Activated CD4-positive, CD25-positive, alpha-beta regulatory T cell treated with anti-CD3 and anti-CD28 coated beads, Interleukin-2, amount 50 U/mL, for 24 hours (primary cell): ENCODE results near the gene PEX11G.
"Not testable (repeated sequence)": the region's sequence is repeated elsewhere in the genome, so short reads cannot be mapped to it uniquely, and the experiment has no call there.

ENCODE experiments used
- ATAC-seq, 2 donors: fragments of 150-1000 bp; cut with Tn5 transposase; one replicate each; pipeline ENCODE4 v1.10.0; 2021; ENCODE audit warnings: mild to moderate bottlenecking in 1 of 2, moderate library complexity in 1 of 2

Gene PEX11G

DNA sequence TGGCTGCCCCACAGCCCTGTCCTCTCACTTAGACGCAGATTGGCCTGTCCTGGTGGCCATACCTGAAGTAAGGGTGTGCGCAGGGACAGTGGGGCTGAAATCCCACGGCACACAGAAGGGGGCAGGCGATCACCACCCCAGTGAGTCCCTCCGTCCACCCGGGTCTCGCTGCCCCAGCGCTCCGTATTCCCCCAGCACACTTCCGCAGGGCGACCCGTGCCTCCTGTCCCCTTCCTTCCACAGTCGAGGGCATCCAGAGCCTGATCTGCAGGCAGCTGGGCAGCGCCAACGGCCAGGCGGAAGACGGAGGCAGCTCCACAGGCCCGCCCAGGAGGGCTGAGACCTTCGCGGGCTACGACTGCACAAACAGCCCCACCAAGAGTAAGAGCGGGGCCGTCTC lies 25.3 kb downstream of the PEX11G start:
- no peak for ATAC-seq

DNA sequence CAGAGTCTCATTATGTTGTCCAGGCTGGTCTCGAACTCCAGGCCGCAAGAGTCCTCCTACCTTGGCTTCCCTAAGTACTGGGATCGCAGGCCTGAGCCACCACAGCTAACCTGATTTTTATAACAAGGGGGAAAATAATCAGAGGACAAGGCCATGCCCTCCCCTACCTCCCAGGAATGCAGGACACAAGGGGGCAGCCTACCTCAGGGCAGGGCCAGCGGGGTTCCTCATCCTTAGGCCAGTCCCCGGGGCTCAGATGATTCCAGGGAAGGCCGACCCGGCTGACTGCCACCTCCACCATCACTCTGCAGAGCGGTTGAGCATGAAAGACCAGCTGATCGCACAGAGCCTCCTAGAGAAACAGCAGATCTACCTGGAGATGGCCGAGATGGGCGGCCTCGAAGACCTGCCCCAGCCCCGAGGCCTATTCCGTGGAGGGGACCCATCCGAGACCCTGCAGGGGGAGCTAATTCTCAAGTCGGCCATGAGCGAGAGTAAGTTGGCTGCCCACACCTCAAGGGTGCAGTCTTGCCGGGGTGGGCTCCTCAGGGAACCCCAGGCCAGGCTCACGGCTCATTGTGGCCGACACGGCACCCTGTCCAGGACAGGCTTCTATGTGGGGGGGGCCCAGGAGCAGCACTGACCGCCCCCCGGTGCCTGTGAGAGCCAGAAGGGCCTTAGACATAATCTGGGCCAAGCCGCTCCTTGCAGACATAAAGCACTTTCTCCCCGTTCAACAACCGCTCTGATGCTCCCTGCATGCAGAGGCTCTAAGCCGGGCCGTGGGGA lies 26.8 kb downstream of the PEX11G start:
- ATAC-seq: no peak

DNA sequence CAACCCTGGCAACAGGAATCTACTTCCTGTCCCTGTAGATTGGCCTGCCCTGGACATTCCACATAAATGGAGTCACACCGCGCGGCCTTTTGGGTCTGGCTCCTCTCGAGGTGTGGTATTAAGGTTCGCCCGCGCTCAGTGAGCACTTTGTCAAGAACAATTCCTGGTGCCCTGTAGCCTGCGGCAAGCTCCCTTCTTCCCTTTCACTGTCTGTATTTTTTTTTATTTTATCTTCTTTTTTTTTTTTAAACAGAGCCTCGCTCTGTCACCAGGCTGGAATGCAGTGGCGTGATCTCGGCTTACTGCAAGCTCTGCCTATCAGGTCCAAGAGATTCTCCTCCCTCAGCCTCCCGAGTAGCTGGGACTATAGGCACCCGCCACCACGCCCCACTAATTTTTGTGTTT lies 28.3 kb downstream of the PEX11G start:
- ATAC-seq: no peak

DNA sequence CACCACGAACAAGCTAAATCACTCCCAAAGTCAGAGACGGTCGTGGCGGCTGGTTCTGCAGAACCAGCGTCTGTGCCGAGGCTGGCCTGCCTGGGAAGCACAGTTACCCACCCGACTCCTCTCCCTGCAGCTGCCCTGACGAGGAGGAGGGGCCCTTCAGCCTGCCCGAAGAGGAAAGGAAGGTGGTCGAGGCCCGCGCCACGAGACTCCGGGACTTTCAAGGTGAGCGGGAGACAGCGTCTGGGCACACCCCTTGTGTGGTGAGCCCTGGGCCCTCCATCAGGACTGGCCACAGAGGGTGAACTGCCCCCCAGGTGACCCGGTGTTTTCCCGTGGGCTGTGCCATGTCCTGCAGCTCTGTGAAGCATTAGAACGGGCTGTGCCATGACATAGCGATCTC lies 29.1 kb downstream of the PEX11G start:
- ATAC-seq: no peak

DNA sequence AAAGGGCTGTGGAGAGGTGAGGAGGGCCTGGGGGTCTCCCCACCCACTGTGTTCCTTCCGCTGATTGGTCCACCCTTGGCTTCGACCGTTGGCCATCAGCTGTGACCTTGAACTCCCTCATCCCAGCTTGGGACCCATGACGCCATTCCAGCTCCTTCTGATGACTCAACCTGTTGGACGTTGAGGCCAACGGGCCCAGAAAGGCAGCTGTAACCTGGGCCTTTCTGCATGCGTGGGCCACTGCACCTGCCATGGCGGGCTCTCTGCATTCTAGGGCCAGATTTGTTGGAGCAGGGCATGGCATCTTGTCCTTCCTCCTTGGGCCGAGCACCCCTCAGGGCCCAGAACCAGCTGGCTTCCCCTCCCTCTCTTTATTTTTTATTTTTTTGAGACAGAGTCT lies 30.2 kb downstream of the PEX11G start:
- ATAC-seq: no peak

DNA sequence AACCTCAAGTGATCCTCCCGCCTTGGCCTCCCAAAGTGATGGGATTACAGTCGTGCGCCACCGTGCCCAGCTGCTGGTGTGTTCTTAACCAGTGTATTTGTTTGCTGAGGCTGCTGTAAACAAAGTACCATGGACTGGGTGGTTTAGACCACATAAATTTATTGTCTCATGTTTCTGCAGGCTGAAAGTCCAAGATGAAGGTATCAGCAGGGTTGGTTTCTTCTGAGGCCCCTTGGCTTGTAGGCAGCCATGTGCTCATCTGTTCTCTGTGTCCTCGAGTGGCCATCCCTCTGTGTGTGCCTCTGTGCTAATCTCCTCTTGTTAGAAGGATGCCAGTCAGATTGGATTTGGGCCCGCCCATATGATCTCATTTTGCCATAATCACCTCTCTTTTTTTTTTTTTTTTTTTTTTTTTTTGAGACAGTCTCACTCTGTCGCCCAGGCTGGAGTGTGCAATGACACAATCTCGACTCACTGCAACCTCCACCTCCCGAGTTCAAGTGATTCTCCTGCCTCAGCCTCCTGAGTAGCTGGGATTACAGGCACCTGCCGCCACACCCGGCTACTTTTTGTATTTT lies 31.8 kb downstream of the PEX11G start:
- ATAC-seq: no peak

DNA sequence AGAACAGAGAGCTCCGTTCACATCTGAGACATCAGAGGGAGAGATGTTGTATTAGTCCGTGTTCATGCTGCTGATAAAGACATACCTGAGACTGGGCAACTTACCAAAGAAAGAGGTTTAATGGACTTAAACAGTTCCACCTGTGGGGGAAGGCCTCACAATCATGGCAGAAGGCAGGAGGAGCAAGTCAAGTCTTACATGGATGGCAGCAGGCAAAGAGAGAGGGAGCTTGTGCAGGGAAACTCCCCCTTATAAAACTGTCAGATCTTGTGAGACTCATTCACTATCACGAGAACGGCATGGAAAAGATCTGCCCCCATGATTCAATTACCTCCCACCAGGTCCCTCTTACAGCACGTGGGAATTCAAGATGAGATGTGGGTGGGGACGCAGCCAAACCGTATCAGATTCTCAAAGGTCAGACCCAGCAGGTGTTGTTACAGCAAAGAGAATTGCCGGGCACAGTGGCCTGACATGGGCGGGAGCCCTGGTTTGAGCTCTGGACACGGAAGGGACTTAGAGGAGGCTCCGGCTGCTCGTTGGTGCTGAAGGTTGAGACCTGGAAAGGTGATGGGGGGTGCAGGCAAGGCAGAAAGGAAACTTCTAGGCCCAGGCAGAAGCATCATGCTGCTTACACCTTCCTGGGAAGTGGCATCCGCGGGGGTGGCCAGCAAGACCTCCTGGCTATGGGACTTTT lies 33.1 kb downstream of the PEX11G start:
- ATAC-seq: no peak

DNA sequence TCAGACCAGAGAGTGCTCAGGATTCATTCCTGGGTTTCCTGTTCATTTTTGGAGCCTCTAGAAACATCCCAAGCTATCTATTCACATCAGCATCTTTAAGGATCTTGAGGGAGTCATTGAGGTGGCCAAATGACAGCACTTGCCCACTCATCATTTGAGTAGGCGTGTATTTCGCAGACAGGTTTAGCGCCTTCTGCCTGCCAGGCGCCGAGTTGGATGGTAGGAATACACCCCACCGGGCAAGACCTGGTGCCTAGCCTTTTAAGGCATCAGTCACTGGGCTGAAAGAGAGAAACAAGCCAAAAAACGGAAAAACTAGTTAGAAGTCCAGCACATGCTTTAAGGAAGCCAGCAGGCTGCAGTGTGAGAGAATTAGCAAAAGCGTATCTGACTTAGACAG lies 33.8 kb downstream of the PEX11G start:
- ATAC-seq: no peak

DNA sequence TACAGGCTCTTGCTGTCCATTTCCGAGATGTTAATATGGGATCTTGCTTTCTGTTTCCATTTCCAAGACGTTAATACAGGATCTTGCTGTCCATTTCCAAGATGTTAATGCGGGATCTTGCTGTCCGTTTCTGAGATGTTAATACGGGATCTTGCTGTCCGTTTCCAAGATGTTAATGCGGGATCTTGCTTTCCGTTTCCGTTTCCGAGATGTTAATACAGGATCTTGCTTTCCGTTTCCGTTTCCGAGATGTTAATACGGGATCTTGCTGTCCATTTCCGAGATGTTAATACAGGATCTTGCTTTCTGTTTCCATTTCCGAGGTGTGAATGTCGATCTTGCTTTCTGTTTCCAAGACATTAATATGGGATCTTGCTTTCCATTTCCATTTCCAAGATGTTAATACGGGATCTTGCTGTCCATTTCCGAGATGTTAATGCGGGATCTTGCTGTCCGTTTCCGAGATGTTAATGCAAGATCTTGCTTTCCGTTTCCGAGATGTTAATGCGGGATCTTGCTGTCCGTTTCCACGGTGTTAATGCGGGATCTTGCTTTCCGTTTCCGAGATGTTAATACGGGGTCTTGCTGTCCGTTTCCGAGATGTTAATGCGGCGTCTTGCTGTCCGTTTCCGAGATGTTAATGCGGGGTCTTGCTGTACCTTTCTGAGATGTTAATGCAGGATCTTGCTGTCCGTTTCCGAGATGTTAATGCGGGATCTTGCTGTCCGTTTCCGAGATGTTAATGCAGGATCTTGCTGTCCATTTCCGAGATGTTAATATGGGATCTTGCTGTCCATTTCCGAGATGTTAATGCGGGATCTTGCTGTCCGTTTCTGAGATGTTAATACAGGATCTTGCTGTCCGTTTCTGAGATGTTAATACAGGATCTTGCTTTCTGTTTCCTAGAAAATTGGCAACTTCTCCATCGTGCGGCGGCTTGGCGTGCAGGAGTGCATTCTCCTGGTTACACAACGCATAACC lies 38.3 kb downstream of the PEX11G start:
- ATAC-seq: no peak

DNA sequence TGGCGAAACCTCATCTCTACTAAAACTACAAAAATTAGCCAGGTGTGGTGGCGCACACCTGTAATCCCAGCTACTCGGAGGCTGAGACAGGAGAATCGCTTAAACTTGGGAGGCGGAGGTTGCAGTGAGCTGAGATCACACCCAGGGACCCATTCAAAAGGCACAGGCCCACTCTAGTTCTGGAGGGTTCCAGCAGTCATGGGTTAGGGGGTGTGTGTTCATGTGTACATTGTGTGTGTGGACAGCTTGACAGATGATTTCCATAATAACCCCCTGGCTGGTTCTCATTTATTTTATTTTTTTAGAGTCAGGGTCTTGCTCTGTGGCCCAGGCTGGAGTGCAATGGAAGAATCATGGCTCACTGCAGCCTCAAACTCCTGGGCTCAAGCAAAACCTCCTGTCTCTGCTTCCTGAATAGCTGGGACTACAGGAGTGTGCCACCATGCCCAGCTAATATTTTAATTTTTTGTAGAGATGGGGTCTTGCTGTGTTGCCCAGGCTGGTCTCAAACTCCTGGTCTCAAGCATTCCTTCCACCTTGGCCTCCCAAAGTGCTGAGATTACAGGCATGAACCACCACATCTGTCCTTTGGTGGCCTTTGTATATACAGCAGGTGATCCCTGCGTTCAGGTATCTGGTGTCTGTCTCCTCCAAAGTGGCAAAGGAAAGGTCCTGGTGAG lies 39.3 kb downstream of the PEX11G start:
- ATAC-seq: not testable (repeated sequence)

DNA sequence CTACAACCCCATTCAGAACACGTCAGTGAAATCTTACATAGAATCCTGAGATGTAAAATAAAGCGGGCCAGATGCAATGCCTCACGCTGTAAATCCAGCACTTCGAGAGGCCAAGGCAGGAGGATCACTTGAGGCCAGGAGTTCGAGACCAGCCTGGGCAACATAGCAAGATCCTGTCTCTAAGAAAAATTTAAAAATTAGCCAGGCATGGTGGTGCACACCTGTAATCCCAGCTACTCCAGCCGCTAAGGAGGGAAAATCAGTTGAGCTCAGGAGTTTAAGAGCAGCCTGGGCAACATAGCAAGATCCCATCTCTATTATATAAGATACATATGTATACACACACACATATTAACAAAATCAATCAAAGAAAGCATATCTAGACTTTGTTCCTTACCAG lies 41.2 kb downstream of the PEX11G start:
- no peak for ATAC-seq

DNA sequence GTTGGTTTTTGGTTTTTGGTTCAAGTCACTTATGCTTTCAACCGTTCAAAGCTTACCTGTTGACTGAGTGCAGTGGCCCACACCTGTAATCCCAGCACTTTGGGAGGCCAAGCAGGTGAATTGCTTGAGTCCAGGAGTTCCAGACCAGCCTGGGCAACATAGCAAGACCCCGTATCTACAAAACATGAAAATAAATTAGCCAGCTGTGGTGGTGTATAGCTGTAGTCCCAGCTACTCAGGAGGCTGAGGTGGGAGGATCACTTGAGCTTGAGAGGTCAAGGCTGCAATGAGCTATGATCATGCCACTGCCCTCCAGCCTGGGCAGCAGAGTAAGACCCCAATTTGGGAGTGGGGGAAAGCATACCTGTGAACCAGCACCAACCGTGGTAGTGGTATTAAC lies 43.7 kb downstream of the PEX11G start:
- no peak for ATAC-seq

DNA sequence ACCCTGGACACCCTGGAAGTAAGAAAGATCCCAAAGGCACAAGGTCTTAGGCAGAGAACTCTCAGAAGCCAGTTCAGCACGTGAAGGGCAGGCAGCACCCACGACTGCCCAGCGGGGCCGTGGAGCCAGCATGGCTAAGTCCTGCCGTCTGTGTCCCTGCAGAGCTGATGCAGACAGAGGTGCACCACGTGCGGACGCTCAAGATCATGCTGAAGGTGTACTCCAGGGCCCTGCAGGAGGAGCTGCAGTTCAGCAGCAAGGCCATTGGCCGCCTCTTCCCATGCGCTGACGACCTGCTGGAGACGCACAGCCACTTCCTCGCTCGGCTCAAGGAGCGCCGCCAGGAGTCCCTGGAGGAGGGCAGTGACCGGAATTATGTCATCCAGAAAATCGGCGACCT lies 44.8 kb downstream of the PEX11G start:
- ATAC-seq: no peak

DNA sequence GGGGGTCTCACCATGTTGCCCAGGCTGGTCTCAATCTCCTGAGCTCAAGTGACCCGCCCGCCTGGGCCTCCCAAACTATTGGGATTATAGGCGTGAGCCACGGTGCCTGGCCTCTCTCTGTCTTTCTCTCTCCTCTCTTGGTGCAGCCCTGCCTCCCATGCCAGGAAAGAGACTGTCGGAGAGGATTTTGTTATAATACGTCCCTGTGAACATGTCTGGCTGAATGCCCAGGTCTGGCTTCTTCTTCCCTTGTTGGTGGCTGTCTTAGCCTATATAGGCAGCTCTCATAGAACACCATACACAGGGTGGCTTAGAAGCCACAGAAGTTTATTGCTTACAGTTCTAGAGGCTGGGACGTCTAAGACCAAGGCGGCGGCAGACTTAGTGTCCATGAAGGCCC lies 46.4 kb downstream of the PEX11G start:
- ATAC-seq: no peak

DNA sequence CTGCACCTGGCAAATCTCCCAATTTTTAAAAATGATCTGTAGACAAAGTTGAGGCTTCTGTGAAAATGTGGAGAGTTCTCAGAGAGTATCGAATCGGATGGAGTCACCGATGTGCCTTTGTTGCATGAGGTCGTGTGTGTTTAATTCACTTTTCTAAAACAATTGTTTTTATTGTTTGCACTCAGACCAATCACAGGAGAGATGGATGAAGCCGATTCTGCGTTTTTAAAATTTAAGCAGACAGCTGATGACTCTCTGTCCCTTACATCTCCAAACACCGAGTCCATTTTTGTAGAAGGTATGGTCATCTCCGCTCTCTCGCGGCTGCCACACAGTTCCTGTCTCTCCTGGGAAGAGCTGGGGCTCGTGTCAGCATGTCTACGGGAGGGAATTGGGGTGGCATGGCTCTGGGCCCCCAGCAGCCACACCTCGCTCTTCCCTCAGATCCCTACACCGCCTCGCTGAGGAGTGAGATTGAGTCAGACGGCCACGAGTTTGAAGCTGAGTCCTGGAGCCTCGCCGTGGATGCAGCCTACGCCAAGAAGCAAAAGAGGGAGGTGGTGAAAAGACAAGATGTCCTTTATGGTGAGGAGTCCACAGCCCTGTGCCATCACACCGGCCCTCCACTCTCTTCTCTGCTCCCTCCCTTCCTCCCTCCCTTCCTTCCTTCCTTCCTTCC lies 47.2 kb downstream of the PEX11G start:
- ATAC-seq: no peak

DNA sequence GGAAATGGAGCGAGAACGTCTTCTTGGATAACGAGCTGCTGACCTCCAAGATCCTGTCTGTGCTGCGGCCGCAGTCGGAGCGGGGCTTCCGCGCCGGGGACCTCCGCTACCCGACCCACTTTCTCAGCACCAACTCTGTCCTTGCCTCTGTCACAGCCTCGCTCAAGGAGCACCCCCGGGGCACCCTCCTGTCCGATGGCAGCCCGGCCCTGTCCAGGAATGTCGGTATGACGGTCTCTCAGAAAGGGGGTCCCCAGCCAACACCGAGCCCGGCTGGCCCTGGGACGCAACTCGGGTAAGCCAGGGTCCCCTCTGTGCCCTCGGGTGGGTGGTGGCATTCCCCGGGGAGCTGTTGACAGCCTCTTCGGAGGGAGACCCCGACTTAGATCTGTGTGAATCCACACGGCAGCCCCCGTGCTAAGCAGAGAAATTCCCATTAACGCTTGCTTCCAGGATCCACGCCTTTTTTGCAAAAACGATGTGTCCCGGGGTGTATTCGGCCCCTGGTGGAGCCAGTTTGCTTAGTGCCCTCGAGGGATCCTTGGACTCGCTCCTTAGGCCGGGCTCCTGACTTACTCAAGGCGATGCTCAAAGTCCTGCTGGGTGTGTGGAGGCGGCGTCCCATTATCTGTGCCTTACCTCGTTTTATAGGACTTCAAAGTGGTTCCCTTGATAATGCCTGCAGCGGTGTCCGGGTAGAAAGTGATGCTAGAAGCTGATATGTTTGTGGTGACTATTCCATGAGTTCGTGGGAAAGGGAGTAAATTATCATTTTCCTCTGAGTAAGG lies 48.5 kb downstream of the PEX11G start:
- ATAC-seq: no peak

DNA sequence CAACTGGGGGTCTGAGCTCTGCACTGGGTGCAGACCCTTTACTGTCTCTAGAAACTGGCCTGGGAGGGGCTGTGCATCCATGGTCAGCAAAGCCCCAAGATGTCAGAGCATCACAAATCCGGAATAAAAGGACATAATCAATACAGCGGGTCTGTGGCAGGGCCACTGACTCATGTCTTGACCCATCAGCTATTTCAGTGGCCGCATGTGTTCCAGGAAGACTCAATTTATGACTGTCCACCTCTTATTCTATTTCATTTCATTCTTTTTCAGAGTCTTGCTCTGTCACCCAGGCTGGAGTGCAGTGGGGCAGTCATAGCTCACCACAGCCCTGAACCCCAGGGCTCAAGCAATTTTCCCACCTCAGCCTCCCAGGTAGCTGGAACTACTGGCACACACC lies 53.2 kb downstream of the PEX11G start:
- no peak for ATAC-seq

DNA sequence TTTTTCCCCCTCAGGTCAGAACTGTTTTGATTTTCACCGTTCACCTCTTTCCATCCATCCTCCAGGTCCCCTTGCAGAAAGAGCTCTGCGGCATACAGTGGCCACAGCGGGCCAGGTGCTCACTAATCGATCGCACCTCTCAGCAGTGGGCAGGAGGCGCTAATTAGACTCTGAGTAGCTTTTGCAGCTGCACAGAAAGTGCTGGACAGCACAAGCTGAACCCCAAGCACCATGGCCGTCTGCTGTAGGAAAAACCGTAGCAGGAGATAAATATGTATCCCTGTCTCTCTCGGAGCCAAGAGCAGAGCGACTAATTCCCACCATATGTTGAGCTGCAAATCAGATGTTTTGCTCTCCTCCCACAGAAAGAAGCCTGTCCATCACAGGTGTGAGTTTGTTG lies 54.4 kb downstream of the PEX11G start:
- no peak for ATAC-seq

DNA sequence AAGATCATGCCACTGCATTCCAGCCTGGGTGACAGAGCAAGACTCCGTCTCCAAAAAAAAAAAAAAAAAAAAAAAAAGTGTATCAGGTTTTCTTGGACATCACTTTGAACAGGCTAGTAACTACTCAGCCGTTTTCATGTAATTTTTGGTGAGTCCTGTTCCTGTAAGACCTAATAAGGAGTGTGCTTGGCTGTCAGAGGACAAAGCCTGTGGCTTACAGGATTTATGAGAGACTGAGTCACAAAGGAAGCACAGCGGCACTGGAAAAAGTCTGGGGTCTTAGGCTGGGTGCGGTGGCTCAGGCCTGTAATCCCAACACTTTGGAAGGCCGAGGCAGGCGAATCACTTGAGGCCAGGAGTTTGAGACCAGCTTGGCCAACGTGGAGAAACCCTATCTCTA lies 55.4 kb downstream of the PEX11G start:
- ATAC-seq: not testable (repeated sequence)

DNA sequence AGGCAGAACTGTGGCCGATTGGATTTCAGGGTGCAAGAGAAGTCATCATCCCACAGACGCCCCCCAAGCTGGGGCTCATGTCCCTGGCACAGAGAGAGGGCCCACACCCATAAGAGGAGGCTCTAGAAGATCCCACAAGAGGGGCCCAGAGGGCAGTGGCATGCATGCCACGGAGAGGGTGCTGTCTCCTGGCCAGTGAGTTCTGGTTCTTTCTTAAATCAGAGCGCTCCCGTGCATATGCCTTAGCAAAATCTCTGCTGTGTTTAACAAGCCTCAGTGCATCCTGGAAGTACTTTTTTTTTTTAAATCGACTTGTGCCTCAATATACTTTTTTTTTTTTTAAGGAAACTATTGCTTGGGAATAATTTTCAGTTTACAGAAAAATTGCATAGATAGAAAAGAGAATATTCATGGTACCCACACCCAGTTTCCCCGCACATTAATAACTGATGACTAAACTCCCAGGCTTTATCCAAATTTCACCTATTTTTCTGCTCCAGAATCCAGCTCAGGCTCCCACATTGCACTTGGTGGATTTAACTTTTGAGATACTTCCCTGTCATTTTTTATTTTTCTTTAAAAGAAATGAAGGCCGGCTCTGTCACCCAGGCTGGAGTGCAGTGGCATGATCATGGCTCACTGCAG lies 59.1 kb downstream of the PEX11G start:
- ATAC-seq: no peak
